MG63 (cell line): ENCODE data around the gene WDR83. TPM values are rescaled to one million over a fixed set of nuclear protein-coding genes. Genes with fewer than 3 reads are reported as not detected.
"Not testable (repeated sequence)": the region's sequence is repeated elsewhere in the genome, so short reads cannot be mapped to it uniquely, and the experiment has no call there.

Experiments used
- DNase-seq: peaks from one replicate; pipeline ENCODE4 v3.0.0-alpha.2; 2020
- H3K27me3 ChIP-seq: fragments of 250-450 bp; sonication (Bioruptor Pico); 2 replicates; pipeline ENCODE4 v1.5.1; 2020; ENCODE audit warnings: mild to moderate bottlenecking, moderate library complexity
- H3K36me3 ChIP-seq: fragments of 250-450 bp; sonication (Bioruptor Pico); 2 replicates; pipeline ENCODE4 v1.5.1; 2020; ENCODE audit warnings: mild to moderate bottlenecking, moderate library complexity
- H3K4me3 ChIP-seq: fragments of 250-450 bp; sonication (Bioruptor Pico); 2 replicates; pipeline ENCODE4 v1.5.1; 2020; ENCODE audit warnings: mild to moderate bottlenecking, moderate library complexity
- H3K9me3 ChIP-seq: fragments of 250-450 bp; sonication (Bioruptor Pico); 2 replicates; pipeline ENCODE4 v1.5.1; 2020; ENCODE audit warnings: mild to moderate bottlenecking, moderate library complexity
- total RNA-seq: library from RNA; depleted of rRNA; stranded (reverse); fragments of >200 nt; shearing (Covaris generic); gene quantifications from 2 replicates; pipeline ENCODE4 v1.2.3, GENCODE V29; 2014; ENCODE audit warnings: low replicate concordance

Gene WDR83
- total RNA-seq, 1 experiment from 2014 or later = 18.8 TPM

- Histone ChIP-seq H3K4me3 (peak overlapping the region; percentile 93), H3K36me3 (peaks cover 60% of the 10 kb centered on the region), H3K27me3 (no peaks in the 10 kb centered on the region), H3K9me3 (no peaks in the 10 kb centered on the region)
- DNase-seq = no peak
Observed at GRCh38 chr19:12670159-12670928, 3.7 kb downstream of the WDR83 start.

- Histone ChIP-seq H3K36me3 (peaks cover 76% of the 10 kb centered on the region), H3K27me3 (no peaks in the 10 kb centered on the region), H3K9me3 (no peaks in the 10 kb centered on the region), H3K4me3 (no peak overlapping the region)
- DNase-seq = no peak
Observed at GRCh38 chr19:12672744-12673143, 6.1 kb downstream of the WDR83 start.

DNA sequence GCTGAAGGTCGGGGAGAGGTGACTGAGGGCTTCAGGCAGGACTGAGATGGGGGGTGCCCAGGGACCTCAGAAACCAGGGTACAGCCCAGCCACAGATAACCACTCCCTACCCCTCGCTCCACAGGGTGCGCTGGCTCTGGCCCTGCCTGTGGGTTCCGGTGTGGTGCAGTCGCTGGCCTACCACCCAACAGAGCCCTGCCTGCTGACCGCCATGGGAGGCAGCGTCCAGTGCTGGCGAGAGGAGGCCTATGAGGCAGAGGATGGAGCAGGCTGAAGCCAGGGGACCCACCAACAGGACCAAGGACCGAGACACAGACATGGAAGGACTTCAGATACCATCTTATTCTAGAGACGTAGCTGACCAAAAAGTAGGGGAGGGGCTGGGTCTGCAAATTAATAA lies 8.8 kb downstream of the WDR83 start:
- no peaks in the 10 kb centered on the region for H3K27me3 ChIP-seq
- peaks cover 90% of the 10 kb centered on the region for H3K36me3 ChIP-seq
- no peak for DNase-seq
- no peaks in the 10 kb centered on the region for H3K9me3 ChIP-seq
- H3K4me3 ChIP-seq = no peak overlapping the region

DNA sequence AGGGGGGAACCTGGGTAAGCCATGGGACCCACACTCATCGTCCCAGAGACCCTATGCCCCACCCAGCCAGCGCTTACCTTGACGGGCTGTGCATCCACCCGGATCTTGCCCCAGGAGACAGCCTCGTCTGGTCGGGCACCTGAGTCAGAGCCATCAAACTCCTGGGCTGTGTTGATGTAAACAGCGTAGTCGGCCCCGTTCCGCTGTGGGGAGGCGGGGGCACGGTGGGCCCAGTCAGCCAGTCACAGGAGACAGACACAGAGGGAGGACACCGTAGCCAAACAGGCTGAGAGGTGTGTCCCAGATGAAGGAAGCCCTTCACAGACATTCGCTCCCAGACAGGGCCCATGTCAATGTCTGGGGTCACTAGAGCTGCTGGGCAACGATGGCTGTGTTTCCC lies 9.3 kb downstream of the WDR83 start:
- no peak for DNase-seq
- no peak overlapping the region for H3K4me3 ChIP-seq
- no peaks in the 10 kb centered on the region for H3K9me3 ChIP-seq
- H3K36me3 ChIP-seq = peaks cover 86% of the 10 kb centered on the region
- H3K27me3 ChIP-seq = no peaks in the 10 kb centered on the region

DNA sequence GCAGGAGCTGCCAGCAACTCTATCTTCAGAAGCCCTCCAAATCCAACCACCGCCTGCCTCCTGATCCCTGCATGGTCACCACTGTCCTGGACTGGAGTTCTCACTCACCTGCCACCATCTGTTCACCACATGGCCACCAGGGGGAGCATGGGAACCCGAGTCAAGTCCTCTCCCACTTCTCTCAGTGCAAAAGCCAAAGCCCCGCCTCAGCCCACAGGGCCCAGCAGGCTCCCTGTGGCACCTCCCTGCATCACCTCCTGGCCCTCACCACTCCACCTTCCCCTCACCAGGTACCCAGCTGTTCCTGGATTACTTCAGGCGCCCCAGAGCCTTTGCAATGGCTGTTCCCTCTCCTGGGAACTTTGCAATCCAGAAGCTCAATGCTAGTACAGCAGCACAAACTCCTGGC lies 9.8 kb downstream of the WDR83 start:
- no peaks in the 10 kb centered on the region for H3K9me3 ChIP-seq
- no peaks in the 10 kb centered on the region for H3K27me3 ChIP-seq
- no peak overlapping the region for H3K4me3 ChIP-seq
- peak; percentile 89 for DNase-seq
- peaks cover 83% of the 10 kb centered on the region for H3K36me3 ChIP-seq

- Histone ChIP-seq H3K9me3 (no peaks in the 10 kb centered on the region), H3K27me3 (no peaks in the 10 kb centered on the region), H3K36me3 (peaks cover 80% of the 10 kb centered on the region), H3K4me3 (no peak overlapping the region)
- DNase-seq = no peak
Observed at GRCh38 chr19:12676928-12677327, 10.3 kb downstream of the WDR83 start.

GRCh38 chr19:12678039-12678438 lies 11.4 kb downstream of the WDR83 start:
- H3K36me3 ChIP-seq = peaks cover 69% of the 10 kb centered on the region
- not testable (repeated sequence) for H3K27me3 ChIP-seq, H3K9me3 ChIP-seq, H3K4me3 ChIP-seq, DNase-seq

DNA sequence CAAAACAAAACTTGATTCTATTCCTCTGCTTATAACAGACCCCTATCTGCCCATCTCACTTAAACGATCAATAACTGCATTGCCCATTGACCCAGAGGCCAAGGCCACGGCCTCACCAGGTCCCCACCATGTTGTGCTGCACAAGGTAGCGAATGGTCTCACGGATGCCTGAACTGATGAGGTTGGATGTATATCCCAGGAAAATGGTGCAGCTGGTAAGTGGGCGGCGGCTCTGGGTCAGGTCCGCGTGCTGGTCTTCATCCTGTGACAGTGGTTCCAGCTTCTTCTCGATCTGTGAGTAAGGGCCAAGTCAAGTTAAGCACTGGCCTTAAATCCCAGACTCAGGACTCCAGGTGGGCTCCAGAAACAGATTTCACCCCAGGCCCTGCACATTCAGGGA lies 13.4 kb downstream of the WDR83 start:
- no peak overlapping the region for H3K4me3 ChIP-seq
- no peak for DNase-seq
- H3K27me3 ChIP-seq = no peaks in the 10 kb centered on the region
- H3K36me3 ChIP-seq = peaks cover 52% of the 10 kb centered on the region
- no peaks in the 10 kb centered on the region for H3K9me3 ChIP-seq

DNA sequence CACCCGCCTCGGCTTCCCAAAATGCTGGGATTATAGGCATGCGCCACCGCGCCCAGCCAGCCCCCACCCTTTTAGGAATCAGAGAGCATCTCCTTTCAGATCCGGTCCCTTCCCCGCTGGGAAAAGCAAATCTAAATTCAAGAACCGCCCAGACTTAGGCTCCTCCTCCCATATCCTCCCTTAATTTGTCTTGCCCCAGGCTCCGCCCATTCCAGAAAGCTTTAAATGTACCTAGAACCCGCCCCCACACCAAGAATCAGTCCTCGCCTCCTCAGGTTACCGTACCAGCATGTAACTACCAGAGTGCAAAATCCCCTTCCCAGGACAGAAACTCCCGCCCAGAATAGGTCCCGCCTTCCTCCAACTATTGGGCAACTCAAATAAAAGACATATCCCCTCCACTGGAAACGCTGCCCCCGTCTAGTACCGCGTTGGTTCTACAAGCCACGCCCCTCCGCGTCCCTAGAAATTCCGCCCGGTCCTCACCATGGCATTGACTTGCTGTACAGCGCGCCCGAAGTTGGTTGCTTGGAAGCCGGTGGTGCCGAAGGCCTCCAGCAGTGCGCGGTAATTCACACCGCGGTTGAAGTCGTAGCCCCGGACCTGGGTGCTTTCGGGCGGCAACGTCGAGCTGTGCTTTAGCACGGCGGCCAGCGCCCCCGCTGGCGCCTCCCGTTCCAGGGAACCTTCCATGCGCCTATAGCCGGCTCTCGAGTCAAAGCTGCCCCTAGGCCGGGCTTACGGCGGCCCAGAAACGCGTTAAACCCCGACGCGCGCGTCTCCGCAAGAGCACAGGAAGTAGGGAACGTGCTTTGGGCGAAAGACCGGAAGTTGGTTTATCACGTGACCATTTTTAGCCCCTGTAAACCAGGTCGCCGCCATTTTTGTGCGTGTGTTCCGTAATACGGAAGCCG lies 14.7 kb downstream of the WDR83 start, which contains the start of gene DHPS:
Gene DHPS (minus strand): TSS at position 807 of the 914 bp plus-strand sequence. CDS start 114 bp downstream, at position 693.
- Histone ChIP-seq H3K27me3 (no peaks in the 10 kb centered on the region), H3K36me3 (peaks cover 40% of the 10 kb centered on the region), H3K9me3 (no peaks in the 10 kb centered on the region), H3K4me3 (peak within 1 kb of the TSS; percentile 94)
- peak; percentile 98 for DNase-seq

GRCh38 chr19:12685831-12686230 lies 19.2 kb downstream of the WDR83 start:
- no peak for DNase-seq
- Histone ChIP-seq H3K9me3 (no peaks in the 10 kb centered on the region), H3K27me3 (no peaks in the 10 kb centered on the region), H3K4me3 (no peak overlapping the region), H3K36me3 (peaks cover 22% of the 10 kb centered on the region)

GRCh38 chr19:12687496-12688196 lies 21.0 kb downstream of the WDR83 start, which contains the start of gene GNG14:
TSS of gene GNG14 (plus strand) at chr19:12687998. CDS start at chr19:12688049, 51 bp downstream.
- H3K4me3 ChIP-seq = no peak within 1 kb of the TSS

DNA sequence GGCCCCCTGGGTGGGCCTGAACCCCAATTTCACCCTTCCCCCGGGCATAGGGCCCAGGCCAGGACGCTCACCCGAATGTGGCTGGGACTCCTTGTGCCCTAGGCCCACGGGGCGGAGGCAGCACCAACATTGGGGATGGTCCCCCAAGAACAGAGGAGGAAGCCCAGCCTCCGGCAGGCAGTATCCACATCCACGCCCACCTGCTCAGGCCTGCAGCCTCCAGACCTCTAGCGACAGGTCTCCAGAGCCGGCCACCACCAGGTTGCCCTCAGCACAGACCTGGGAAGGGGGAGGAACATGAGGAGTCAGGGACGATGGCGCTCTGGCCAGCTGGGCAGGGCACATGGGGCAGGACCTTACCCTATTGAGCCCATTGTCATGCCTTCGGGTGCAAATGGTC lies 22.4 kb downstream of the WDR83 start:
- H3K4me3 ChIP-seq = no peak overlapping the region
- DNase-seq = no peak
- peaks cover 28% of the 10 kb centered on the region for H3K36me3 ChIP-seq
- H3K9me3 ChIP-seq = no peaks in the 10 kb centered on the region
- H3K27me3 ChIP-seq = no peaks in the 10 kb centered on the region

More at GRCh38 chr19:12687496-12688196, 21.0 kb downstream of the WDR83 start, which contains the start of gene GNG14:
- Histone ChIP-seq H3K9me3 (no peaks in the 10 kb centered on the region), H3K27me3 (no peaks in the 10 kb centered on the region), H3K36me3 (peaks cover 22% of the 10 kb centered on the region)
- no peak for DNase-seq

- Histone ChIP-seq H3K27me3 (no peaks in the 10 kb centered on the region), H3K9me3 (no peaks in the 10 kb centered on the region), H3K4me3 (no peak overlapping the region), H3K36me3 (peaks cover 28% of the 10 kb centered on the region)
- no peak for DNase-seq
Observed at GRCh38 chr19:12689581-12690216, 23.1 kb downstream of the WDR83 start.

DNA sequence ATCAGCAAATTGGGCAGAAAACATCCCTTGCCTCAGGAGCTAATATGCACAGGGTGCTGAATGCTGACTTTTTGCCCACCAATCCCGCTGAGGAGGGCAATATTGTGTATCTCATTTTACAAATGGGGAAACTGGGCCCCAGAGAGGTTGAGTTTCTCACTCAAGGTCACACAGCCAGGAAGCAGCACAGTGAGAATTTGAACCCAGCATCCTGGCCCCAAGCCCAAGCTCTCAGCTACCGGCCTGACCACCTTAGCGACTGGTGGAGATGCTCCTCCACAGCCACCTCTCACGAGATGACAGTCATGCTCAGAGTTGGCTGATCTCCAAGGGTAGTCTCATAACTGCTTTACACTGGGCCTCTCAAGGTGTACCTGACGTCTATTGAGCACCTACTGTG lies 26.4 kb downstream of the WDR83 start:
- Histone ChIP-seq H3K36me3 (peaks cover 31% of the 10 kb centered on the region), H3K27me3 (no peaks in the 10 kb centered on the region), H3K4me3 (no peak overlapping the region), H3K9me3 (no peaks in the 10 kb centered on the region)
- no peak for DNase-seq

DNA sequence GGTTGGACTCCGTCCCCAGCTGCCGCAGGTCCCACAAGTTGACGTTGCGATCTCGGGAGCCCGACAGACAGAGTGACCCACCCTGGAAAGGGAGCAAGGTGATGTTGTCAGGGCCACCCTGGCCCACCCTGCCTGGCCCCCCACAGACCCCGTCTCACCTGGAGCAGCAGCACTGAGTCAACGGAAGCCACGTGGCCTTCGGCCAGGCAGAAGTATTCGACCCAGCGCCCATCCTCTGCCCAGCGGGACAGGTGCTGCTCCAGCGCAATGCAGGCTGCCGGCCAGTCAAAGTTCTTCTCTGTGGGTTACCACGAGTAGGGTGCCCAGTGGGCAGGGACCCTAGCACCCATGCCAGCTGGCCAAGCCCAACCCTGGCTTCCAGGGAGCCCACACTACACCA lies 28.0 kb downstream of the WDR83 start:
- H3K9me3 ChIP-seq = no peaks in the 10 kb centered on the region
- H3K4me3 ChIP-seq = no peak overlapping the region
- no peaks in the 10 kb centered on the region for H3K27me3 ChIP-seq
- peaks cover 32% of the 10 kb centered on the region for H3K36me3 ChIP-seq
- DNase-seq = no peak

DNA sequence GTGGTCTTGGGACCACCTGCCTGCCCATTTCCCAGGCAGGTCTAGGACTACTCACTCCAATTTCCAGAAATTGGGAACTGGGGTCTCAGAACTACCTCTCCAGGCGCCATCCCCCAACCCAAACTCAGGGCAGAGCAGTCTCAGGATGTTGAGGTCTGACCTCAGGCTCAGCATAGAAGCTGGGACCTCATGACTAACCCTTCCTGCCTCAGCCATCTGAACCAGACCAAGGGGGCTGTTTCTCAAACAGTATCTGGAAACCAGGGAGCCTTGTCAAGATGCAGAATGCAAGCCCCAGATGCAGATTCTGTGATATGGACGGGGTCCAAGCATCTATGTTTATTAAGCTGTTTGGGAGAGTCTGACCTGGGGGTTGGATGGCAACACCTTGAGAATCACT lies 28.5 kb downstream of the WDR83 start:
- H3K4me3 ChIP-seq = peak overlapping the region; percentile 82
- no peaks in the 10 kb centered on the region for H3K27me3 ChIP-seq
- DNase-seq = no peak
- H3K9me3 ChIP-seq = no peaks in the 10 kb centered on the region
- H3K36me3 ChIP-seq = peaks cover 34% of the 10 kb centered on the region
